Measurements from ENCODE around the gene PCSK9.

The PCSK9 gene

DNA sequence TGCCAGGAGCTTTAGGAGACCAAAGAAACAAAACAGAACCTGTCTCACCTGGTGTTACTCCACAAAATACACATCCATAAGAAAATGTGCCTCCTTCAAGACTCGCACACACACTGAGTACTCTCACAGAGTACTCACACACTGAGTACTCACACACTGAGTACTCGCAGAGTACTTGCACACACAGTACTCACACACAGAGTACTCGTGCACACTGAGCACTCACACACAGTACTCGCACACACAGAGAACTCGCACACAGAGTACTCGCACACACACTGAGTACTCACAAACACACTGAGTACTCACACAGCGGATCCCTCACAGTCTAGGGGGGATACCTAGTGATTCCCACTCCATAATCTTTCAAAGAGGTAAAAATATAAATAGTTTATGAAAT lies 40.3 kb downstream of the PCSK9 start:
- TF ChIP-seq, protein P1, sequence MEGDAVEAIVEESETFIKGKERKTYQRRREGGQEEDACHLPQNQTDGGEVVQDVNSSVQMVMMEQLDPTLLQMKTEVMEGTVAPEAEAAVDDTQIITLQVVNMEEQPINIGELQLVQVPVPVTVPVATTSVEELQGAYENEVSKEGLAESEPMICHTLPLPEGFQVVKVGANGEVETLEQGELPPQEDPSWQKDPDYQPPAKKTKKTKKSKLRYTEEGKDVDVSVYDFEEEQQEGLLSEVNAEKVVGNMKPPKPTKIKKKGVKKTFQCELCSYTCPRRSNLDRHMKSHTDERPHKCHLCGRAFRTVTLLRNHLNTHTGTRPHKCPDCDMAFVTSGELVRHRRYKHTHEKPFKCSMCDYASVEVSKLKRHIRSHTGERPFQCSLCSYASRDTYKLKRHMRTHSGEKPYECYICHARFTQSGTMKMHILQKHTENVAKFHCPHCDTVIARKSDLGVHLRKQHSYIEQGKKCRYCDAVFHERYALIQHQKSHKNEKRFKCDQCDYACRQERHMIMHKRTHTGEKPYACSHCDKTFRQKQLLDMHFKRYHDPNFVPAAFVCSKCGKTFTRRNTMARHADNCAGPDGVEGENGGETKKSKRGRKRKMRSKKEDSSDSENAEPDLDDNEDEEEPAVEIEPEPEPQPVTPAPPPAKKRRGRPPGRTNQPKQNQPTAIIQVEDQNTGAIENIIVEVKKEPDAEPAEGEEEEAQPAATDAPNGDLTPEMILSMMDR (IDR thresholded peaks at IDR 0.05) = no peak
- Histone ChIP-seq H3K27me3 (no peaks in the 10 kb centered on the region), H3K36me3 (peaks cover 95% of the 10 kb centered on the region), H3K27ac (no peak overlapping the region), H3K4me1 (ENCODE audit: control insufficient read depth in 1 of 2, insufficient read depth in 1 of 2, low read depth in 1 of 2, low read length in 1 of 2) (no peaks in the 10 kb centered on the region), H3K4me3 (ENCODE audit: low read depth in 1 of 2, low read length in 1 of 2) (no peak overlapping the region), H3K9me3 (no peaks in the 10 kb centered on the region)

DNA sequence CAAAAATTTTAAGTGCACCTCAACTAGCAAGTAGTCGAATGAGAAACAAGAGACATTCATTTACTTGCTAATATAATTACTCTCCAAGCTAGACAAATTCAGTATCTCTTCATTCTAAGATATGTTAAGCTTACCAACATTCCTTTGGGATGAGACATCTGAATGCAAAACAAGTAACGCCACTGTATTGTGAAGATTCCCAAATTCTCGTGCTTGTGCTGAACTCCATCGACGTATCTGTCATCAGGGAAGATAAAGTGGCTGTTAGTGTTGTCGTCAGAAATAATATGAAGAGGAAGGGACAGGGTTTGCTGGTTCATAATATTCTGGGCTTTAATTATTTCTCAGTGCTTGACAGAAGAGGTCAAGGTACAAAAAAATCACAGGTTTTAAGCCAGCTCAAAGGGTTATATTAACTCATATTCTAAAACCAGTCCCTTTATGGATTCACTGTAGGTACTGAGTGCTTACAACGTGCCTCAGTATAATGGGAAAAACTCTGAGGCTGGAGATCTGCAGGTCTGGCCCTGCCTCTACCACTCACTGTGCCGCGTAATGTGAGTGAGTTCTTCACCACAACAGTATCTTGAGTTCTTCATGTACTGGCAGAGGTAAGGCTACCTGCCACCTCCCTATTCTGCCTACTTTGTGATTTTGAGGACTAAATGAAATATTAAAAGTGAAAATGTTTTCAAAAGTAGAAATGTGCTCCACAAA lies 42.0 kb downstream of the PCSK9 start:
- H3K36me3 ChIP-seq = peaks cover 96% of the 10 kb centered on the region
- H3K27me3 ChIP-seq = no peaks in the 10 kb centered on the region
- H3K4me3 ChIP-seq (ENCODE audit: low read depth in 1 of 2, low read length in 1 of 2) = no peak overlapping the region
- no peaks in the 10 kb centered on the region for H3K4me1 ChIP-seq (ENCODE audit: control insufficient read depth in 1 of 2, insufficient read depth in 1 of 2, low read depth in 1 of 2, low read length in 1 of 2)
- H3K27ac ChIP-seq = no peak overlapping the region
- H3K9me3 ChIP-seq = no peaks in the 10 kb centered on the region
- TF ChIP-seq, protein P1 (IDR thresholded peaks at IDR 0.05) = no peak

DNA sequence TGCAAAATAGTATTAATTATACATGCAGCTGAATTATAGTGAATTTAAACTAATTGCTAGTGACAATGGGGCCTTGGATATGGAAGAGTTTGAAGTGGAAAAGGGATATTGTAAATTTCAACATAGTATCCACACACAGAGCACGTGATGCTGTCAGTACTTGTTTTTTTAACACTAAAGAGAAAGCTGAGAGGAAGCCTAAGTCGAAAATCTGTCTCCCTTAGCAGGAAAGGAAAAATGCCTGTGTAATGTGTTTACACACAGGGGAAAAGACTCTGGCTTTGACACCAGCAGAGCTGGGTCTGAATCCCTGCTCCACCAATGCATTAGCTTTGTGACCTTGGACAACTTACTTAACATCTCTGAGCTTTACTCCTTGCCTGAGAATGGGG lies 42.6 kb downstream of the PCSK9 start:
- no peak overlapping the region for H3K27ac ChIP-seq

DNA sequence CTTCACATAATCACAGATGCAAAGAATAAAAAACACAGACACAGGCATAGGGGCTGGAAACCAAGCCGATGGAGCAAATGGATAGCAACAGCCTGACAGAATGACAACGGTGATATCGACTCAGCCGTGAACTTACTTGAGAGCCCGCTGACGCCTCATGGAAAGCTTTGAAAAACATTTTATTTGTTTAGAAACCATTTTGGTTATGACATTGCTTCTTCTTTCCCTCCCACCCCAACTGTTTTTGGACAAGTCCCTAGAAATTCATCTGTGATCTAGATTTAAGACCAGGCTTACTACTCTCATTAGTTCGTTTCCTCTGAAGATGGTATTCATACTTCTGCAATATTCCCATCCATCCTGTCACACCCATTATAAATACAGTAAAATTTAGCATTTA lies 44.9 kb downstream of the PCSK9 start:
- no peaks in the 10 kb centered on the region for H3K4me1 ChIP-seq (ENCODE audit: control insufficient read depth in 1 of 2, insufficient read depth in 1 of 2, low read depth in 1 of 2, low read length in 1 of 2)
- peaks cover 95% of the 10 kb centered on the region for H3K36me3 ChIP-seq
- H3K27ac ChIP-seq = no peak overlapping the region
- H3K9me3 ChIP-seq = no peaks in the 10 kb centered on the region
- TF ChIP-seq, protein P1 (IDR thresholded peaks at IDR 0.05) = no peak
- no peaks in the 10 kb centered on the region for H3K27me3 ChIP-seq
- no peak overlapping the region for H3K4me3 ChIP-seq (ENCODE audit: low read depth in 1 of 2, low read length in 1 of 2)

More for the DNA sequence above, 42.6 kb downstream of the PCSK9 start:
- TF ChIP-seq, protein P1 (IDR thresholded peaks at IDR 0.05) = no peak
- Histone ChIP-seq H3K4me1 (ENCODE audit: control insufficient read depth in 1 of 2, insufficient read depth in 1 of 2, low read depth in 1 of 2, low read length in 1 of 2) (no peaks in the 10 kb centered on the region), H3K4me3 (ENCODE audit: low read depth in 1 of 2, low read length in 1 of 2) (no peak overlapping the region), H3K27me3 (no peaks in the 10 kb centered on the region), H3K36me3 (peaks cover 94% of the 10 kb centered on the region), H3K9me3 (no peaks in the 10 kb centered on the region)

DNA sequence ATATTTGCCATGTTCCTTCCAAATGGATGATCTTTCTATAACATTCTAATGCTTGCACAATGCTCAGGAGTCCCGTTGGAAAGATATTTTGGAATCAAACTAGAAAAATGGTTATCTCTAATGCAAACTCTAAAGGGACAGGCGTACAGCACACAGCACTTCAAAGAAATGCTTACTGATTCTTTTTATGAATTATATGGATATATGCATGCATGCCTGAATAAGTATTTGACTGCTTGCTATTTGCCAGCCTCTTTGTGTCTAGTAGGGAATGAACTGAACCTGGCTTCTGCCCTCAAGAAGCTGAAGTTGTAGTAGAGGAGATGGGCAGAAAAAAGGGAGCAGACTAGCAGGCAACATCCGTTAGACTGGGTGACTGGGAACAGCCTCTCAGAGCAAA lies 48.1 kb downstream of the PCSK9 start:
- Histone ChIP-seq H3K4me1 (ENCODE audit: control insufficient read depth in 1 of 2, insufficient read depth in 1 of 2, low read depth in 1 of 2, low read length in 1 of 2) (no peaks in the 10 kb centered on the region), H3K27ac (no peak overlapping the region), H3K9me3 (no peaks in the 10 kb centered on the region), H3K4me3 (ENCODE audit: low read depth in 1 of 2, low read length in 1 of 2) (no peak overlapping the region), H3K27me3 (no peaks in the 10 kb centered on the region), H3K36me3 (peaks cover 95% of the 10 kb centered on the region)
- TF ChIP-seq, protein P1 (IDR thresholded peaks at IDR 0.05) = no peak
